GM21423 (cell line): ENCODE measurements around the gene EWSR1.
"Not testable (repeated sequence)": the region's sequence is repeated elsewhere in the genome, so short reads cannot be mapped to it uniquely, and the experiment has no call there.

Experiments
- ATAC-seq: cut with Tn5 transposase; IDR thresholded peaks from one replicate; pipeline ENCODE4 v1.9.1; 2021; ENCODE audit warnings: mild to moderate bottlenecking, moderate library complexity; ENCODE audit not compliant: unreplicated experiment

Gene EWSR1

DNA sequence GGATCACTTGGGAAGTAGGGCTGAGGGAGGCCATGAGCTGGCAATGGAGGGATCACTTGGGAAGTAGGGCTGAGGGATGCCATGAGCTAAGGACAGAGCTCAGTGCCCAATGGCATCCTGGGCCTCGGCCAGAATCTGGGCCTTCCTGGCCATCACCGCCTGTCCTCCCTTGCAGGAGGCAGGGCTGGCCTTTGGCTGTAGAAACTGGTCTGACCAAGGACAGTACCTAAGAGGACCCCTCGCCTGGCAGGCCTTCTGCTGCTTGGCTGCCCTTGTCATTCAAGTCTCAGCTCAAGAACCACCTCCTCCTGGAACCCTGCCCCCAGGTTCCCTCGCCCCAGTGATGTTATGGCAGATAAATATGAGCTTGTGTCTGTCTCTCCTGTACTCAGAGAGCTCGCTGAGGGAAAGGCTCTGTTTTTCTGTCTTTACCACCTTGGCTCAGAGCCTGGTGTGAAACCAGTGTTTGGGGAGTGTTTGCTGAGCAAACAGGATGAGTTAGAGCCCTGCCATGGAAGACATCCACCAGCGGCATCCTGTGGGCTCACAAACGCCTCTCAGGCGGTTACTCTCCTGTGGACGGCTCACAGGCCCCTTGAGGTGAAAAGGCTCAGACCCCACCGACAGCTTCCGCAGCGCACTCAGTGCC is 66.8 kb downstream of the EWSR1 start:
- no peak for ATAC-seq

DNA sequence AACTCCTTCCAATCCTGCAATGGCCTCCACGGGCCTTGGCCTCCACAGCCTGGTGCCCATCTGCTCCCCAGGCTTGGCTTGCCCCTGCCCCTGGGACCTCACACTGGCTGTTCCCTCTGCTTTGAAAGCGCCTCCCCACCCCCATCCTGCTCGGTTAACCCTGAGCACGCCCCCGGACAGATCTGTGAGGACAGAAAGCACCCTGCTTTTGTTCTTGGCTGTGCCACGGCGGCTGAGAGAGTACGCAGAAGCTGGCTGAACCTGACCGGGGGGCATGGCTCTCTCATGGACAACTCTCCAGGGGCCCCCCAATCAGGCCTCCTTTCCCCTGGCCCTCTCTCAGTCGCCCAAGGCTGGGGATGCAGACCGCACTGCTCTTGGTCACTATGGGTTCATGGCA is 67.6 kb downstream of the EWSR1 start:
- ATAC-seq: no peak

DNA sequence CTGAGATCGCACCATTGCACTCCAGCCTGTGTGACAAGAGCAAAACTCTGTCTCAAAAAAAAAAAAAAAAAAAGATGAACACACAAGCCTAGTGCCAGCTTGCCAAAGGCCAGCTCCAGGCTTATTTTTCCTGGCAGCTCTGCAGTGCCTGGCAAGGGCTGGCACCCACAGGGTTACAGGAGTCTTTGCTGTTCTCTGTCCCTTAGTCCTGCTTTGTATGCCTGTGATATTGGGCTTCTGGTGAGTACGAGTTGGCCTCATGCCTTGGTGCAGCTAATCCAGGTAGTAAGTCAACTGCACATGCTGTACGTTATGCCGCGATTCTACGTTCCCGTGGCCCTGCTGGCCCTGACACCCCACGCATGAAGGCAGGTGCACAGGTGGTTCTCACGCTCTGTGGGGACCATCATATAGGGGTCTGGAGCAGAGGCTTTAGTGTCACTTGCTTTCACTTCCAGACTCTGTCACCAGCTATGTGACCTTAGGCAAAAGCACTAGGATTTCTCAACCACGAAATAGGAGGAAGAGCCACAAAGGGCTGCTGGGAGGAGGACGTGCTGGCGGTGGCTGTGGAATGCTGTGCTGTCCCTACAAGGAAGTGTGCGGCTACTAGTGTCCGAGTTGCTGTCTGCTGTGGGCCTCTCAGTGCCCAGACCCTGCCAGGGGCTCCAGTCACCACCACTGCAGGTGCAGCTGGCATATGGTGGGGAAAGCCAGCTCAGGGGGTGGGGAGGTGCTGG is 68.9 kb downstream of the EWSR1 start:
- ATAC-seq: no peak

GRCh38 chr22:29337631-29338284 is 69.7 kb downstream of the EWSR1 start:
- no peak for ATAC-seq

DNA sequence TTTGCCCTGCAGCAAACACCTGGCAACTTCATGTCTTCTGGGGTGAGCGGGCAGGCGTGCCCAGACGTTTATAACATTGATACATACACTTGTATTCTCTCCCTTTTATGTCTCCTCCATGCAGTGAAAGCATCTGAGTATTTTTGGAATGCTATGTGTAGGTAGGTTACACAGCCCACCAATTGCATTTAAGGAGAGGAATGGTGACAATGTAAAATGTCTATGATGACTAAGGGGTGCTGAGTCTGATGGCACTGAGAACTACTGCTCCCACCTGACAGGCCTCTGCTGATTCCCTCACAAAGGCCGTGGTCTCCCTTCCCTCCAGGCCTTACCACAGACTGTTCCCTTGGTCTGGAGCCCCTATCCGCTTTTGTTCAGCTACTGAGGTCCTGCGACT is 70.3 kb downstream of the EWSR1 start:
- ATAC-seq: no peak

DNA sequence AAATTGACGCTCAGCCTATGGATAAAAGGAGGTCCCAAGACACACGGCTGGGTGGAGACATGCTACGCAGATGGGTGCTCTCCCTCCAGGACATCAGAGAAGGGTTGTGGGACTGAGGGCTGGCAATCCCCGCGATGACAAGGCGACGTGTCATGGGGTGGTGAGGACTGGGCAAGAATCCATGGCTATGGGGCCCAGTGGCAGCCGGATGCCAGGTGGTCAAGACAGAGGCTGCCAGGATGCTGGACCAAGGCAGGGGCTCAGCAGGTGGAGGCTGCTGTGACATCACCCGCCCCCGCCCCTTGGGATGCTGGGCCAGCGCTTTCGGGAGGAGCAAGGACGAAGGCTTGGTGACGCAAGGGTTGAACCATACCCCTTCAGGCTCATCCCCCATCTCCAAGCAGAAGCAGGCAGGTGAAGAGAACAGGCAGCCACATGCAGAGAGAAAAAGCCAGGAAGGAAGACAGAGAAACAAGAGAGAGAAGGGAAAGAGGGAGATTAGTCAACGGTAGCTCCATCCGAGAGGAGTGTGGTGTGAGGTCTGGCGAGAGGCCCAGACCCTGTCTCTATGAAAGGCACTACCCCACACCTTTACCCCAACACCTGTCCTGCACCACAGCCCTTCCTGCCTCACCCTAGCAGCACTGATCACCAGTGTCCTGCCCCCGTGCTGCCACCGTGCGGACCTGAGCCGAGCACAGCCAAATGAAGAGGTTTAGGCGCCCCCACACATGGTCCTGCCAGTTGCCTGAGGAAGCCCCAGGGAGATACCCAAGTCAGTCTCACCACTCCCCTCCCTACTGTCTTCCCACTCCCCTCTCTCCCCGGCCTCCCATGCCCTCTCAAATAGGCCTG is 71.5 kb downstream of the EWSR1 start:
- ATAC-seq: no peak

DNA sequence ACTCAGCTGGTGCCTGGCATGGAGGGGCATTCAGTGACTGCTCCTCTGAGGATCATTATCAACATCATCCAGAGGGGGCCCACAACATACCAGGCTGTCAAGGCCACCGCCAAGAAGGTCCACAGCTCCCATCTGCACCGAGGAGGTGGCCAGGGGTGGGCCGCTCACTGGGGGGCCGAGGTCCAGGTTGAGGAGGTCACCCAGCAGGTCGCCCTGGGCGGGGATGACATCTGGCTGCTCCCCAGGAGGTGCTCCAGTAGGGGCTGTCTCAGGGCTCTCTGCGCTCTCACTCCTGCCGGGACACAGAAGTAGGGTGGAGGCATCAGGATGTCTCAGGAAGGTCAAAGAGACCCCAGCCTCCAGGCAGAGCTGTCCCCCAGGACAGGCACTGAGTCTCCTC is 72.5 kb downstream of the EWSR1 start:
- ATAC-seq: no peak

DNA sequence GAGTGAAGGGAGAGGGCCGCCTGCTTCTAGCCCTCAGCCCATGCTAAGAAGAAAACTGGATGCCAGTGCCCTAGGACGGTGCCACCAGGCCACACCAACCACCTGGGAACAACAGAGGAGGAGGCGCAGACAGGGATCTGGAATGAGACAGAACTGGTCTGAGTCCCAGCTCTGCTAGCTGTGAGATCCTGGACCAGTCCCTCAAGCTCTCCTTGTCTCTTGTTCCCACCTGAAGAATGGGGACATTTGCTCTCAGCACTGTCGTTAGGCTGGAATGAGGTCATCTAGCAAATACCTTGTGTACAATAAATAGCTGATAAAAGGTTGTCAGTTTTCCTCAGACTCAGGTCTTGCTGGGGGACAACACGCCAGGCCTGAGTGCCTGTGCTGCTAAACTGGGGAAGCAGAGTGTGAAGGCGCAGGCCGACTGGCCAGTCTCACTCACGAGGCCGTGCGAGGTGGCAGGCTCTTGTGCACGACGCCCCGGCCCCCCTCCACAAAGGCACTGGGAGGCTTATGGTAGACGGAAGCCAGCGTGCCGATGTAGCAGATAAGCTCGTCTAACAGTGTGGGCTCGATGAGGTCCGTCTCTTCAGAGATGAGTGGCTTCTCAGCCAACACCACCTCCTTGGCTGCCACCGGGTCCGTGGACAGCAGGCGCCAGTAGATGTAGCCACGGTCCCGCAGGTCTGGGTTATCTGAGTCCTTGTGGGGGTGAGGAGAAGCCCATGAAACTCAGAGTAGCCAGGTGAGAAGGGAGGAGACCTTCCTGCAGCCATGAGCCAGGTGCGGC is 73.2 kb downstream of the EWSR1 start:
- ATAC-seq: no peak

GRCh38 chr22:29341849-29342127 is 73.7 kb downstream of the EWSR1 start:
- ATAC-seq: no peak

DNA sequence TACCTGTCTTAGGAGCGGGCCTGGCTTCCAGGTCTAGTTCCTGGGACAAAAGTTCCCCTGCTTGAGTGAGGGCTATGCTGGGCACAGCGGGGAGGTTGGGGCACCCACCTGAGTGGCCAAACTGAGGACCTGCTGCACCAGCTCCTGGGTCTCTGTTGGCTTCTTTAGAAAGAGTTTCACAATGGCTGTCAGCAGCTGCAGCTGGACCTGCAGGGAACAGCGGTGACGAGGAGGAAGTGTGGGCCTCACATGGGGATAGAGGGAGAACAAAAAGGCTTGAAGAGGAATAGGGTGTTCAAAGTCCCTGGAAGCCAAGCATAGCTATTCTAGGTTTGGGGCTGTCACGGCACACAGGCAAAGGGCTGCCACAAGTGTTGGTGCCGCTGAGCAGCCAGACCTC is 74.1 kb downstream of the EWSR1 start:
- no peak for ATAC-seq

- ATAC-seq: no peak
These were observed 74.7 kb downstream of the EWSR1 start for GRCh38 chr22:29342577-29343312.

DNA sequence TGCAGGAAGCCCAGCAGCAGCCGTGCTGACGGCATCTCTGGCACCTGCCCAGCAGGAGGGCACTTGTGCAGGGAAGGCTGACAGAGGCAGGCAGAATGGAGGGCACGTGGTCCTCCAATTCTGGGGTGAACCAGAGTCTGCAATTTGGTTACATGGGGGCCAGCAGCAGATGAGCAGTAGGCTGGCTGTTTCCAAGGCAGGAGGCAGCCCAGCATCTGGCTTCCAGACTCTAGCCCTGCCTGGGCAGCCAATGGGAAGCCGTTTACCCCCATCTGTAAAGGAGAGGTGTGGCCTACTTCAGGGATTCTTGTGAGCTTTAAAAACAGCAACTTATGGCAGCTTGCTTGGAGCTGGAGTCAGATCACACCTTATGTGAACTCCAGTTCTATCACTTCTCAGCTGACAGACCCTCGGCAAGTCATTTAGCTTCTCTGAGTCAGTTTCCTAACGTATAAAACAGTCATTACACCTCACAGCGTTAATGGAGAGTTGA is 75.3 kb downstream of the EWSR1 start:
- ATAC-seq: no peak

- no peak for ATAC-seq
These were observed 76.1 kb downstream of the EWSR1 start for GRCh38 chr22:29344137-29344536.

DNA sequence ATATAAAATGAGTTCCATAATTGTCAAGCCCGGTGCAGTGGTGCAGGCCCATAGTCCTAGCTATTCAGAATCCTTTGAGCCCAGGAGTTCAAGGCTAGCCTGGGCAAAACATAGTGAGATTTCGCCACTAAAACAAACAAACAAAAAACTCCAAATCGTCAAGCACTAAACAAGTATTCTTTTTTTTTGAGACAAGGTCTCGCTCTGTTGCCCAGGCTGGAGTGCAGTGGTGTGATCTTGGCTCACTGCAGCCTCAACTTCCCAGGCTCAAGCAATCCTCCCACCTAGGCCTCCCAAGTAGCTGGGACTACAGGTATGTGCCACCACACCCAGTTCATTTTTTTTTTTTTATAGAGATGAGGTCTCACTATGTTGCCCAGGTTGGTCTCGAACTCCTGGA is 76.8 kb downstream of the EWSR1 start:
- ATAC-seq: not testable (repeated sequence)

- no peak for ATAC-seq
These were observed 77.9 kb downstream of the EWSR1 start for GRCh38 chr22:29345932-29346331.

- no peak for ATAC-seq
These were observed 78.6 kb downstream of the EWSR1 start for GRCh38 chr22:29346659-29347058.

DNA sequence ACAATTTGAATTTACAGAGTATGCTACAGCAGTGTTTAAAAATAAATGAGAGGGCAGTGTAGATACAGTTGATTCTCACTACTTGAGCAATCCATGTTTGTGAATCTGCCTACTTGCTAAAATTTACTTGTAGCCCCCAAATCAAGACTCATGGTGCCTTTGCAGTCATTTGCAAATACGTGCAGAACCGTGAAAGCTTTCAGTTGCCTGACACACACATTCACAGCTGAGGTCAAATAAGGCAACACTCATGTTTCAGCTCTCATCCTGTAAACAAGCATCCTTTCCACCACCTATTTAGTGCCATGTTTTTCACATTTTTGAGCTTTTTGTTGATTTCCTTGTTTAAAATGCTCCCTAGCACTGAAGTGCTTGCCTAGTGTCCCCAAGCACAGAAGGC is 80.0 kb downstream of the EWSR1 start:
- no peak for ATAC-seq

DNA sequence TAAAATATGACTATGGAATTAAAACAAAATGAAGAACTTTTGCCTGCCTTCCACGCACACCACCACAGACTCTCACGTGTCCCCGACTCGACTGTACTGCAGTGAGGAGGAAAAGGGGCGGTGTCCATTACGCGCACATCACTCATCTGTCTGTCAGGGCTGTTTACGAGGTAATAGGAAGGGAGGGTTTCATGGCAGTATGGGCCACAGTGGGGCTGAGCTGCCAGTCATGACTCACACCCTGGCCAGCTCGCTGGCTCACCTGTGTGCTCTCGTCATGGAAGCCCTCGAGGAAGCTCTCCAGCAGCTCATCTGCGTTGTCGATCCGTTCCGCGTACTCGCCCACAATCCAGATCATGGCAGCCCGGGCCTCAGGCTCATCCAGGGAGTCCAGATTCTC is 80.9 kb downstream of the EWSR1 start:
- ATAC-seq: no peak
